Brain microvascular endothelial cell (primary cell): ENCODE data around the gene B3GNT5.
"Not testable (repeated sequence)": the region's sequence is repeated elsewhere in the genome, so short reads cannot be mapped to it uniquely, and the experiment has no call there.

Experiments
- DNase-seq: peaks from one replicate; pipeline ENCODE4 v3.0.0-alpha.2; 2020
- H3K27ac ChIP-seq: fragments of 250-450 bp; sonication (Bioruptor Pico); 2 replicates; pipeline ENCODE4 v1.5.1; 2020; ENCODE audit warnings: mild to moderate bottlenecking, moderate library complexity
- H3K27me3 ChIP-seq: fragments of 250-450 bp; sonication (Bioruptor Pico); replicated peaks from 2 replicates; pipeline ENCODE4 v1.5.1; 2020; ENCODE audit warnings: mild to moderate bottlenecking
- H3K36me3 ChIP-seq: fragments of 250-450 bp; sonication (Bioruptor Pico); replicated peaks from 2 replicates; pipeline ENCODE4 v1.5.1; 2020; ENCODE audit warnings: mild to moderate bottlenecking
- H3K4me3 ChIP-seq: 2 replicates; pipeline ENCODE4 v1.5.1; 2011; ENCODE audit warnings: low read depth, mild to moderate bottlenecking, control low read depth, low read length, moderate library complexity
- CTCF ChIP-seq: IDR thresholded peaks from 2 replicates; pipeline ENCODE4 v1.5.1; 2011; ENCODE audit warnings: low read depth, mild to moderate bottlenecking, moderate library complexity, low read length, control low read depth, inconsistent platforms; ENCODE audit errors: missing control alignments
- in situ Hi-C: cut with HindIII; loops from 2 replicates; pipeline ENCODE4 v1.10.0; 2017; ENCODE audit warnings: low sequenced_read_pairs, low pct_ligation_motif_present

Gene B3GNT5

GRCh38 chr3:183224180-183224970, 28.7 kb upstream of the B3GNT5 start:
- in situ Hi-C loops, result no loop called here
- DNase-seq, result no peak
- Histone ChIP-seq H3K27me3 (no peaks in the 10 kb centered on the region), H3K36me3 (no peaks in the 10 kb centered on the region), H3K4me3 (no peak overlapping the region), H3K27ac (no peak overlapping the region)
- no peak for TF ChIP-seq CTCF

- Histone ChIP-seq H3K36me3 (no peaks in the 10 kb centered on the region), H3K27me3 (no peaks in the 10 kb centered on the region), H3K4me3 (no peak overlapping the region), H3K27ac (no peak overlapping the region)
- no peak for DNase-seq
- in situ Hi-C loops, result no loop called here
- TF ChIP-seq CTCF, result no peak
Observed at GRCh38 chr3:183226333-183226890, 26.6 kb upstream of the B3GNT5 start.

- Histone ChIP-seq H3K36me3 (no peaks in the 10 kb centered on the region), H3K27ac (no peak overlapping the region), H3K27me3 (no peaks in the 10 kb centered on the region), H3K4me3 (no peak overlapping the region)
- in situ Hi-C loops, result no loop called here
- TF ChIP-seq CTCF, result no peak
- no peak for DNase-seq
Observed at GRCh38 chr3:183227586-183227985, 25.5 kb upstream of the B3GNT5 start.

- TF ChIP-seq CTCF, result no peak
- Histone ChIP-seq H3K36me3 (no peaks in the 10 kb centered on the region), H3K27ac (no peak overlapping the region), H3K27me3 (no peaks in the 10 kb centered on the region), H3K4me3 (no peak overlapping the region)
- DNase-seq, result no peak
- in situ Hi-C loops, result no loop called here
Observed at GRCh38 chr3:183229178-183229577, 23.9 kb upstream of the B3GNT5 start.

- H3K27ac ChIP-seq, H3K27me3 ChIP-seq, in situ Hi-C loops, H3K4me3 ChIP-seq, DNase-seq, H3K36me3 ChIP-seq: not testable (repeated sequence)
Observed at GRCh38 chr3:183230251-183230650, 22.8 kb upstream of the B3GNT5 start.

- H3K27me3 ChIP-seq, result no peaks in the 10 kb centered on the region
- no peak overlapping the region for H3K27ac ChIP-seq
- no peak for DNase-seq
- no peaks in the 10 kb centered on the region for H3K36me3 ChIP-seq
- no peak for TF ChIP-seq CTCF
- in situ Hi-C loops, result no loop called here
- no peak overlapping the region for H3K4me3 ChIP-seq
Observed at GRCh38 chr3:183230826-183231225, 22.2 kb upstream of the B3GNT5 start.
